OCI-LY3 (cell line): ENCODE measurements around the gene SLC3A2.

Experiments used
- H2AFZ ChIP-seq: fragments of 200-600, 300-600 bp; shearing (Covaris generic); 2 replicates; pipeline ENCODE4 v1.6.0; 2014; ENCODE audit warnings: antibody characterized with exemption, low read depth, low read length
- H3K27ac ChIP-seq: fragments of 200-600, 300-600 bp; sonication (generic); 2 replicates; pipeline ENCODE4 v1.5.1; 2014; ENCODE audit warnings: mild to moderate bottlenecking, low read length, moderate library complexity, mixed read lengths
- H3K27me3 ChIP-seq: fragments of 200-600, 300-600 bp; sonication (generic); 2 replicates; pipeline ENCODE4 v1.6.1; 2014; ENCODE audit warnings: low read depth, low read length, mixed read lengths
- H3K36me3 ChIP-seq: fragments of 200-600, 300-600 bp; sonication (generic); replicated peaks from 2 replicates; pipeline ENCODE3; 2014; ENCODE audit warnings: low read depth, low read length, mixed read lengths
- H3K4me1 ChIP-seq: fragments of 300-600, 200-600 bp; sonication (generic); 2 replicates; pipeline ENCODE4 v1.6.1; 2014; ENCODE audit warnings: low read length, mixed read lengths
- H3K4me2 ChIP-seq: fragments of 200-600, 300-600 bp; sonication (generic); 2 replicates; pipeline ENCODE4 v1.6.1; 2014; ENCODE audit warnings: low read length, mixed read lengths
- H3K4me3 ChIP-seq: fragments of 300-600, 200-600 bp; sonication (generic); 2 replicates; pipeline ENCODE4 v1.5.1; 2014; ENCODE audit warnings: antibody characterized with exemption, mild to moderate bottlenecking, low read length, moderate library complexity
- H3K79me2 ChIP-seq: fragments of 300-600, 200-600 bp; shearing (Covaris generic); 2 replicates; pipeline ENCODE4 v1.6.1; 2014; ENCODE audit warnings: mild to moderate bottlenecking, low read length, mixed read lengths
- H3K9ac ChIP-seq: fragments of 300-600, 200-600 bp; shearing (Covaris generic); 2 replicates; pipeline ENCODE4 v1.6.0; 2014; ENCODE audit warnings: mild to moderate bottlenecking, low read length, moderate library complexity
- H3K9me3 ChIP-seq: fragments of 200-600, 300-600 bp; shearing (Covaris generic); 2 replicates; pipeline ENCODE4 v1.6.1; 2014; ENCODE audit warnings: low read length, mixed read lengths; ENCODE audit not compliant: insufficient read depth
- H4K20me1 ChIP-seq: fragments of 200-600, 300-600 bp; sonication (generic); 2 replicates; pipeline ENCODE4 v1.6.1; 2016; ENCODE audit warnings: low read length, mixed read lengths; ENCODE audit not compliant: insufficient read depth
- EZH2phosphoT487 ChIP-seq: fragments of 200-600 bp; shearing (Covaris generic); IDR thresholded peaks from 2 replicates; pipeline ENCODE4 v1.6.1; 2018; ENCODE audit warnings: antibody characterized with exemption, mixed run types, low read depth
- TF ChIP-seq, protein P1 (sequence below): fragments of 200-600, 300-600 bp; sonication (generic); IDR thresholded peaks from 2 replicates; pipeline ENCODE4 v1.5.1; 2014; ENCODE audit warnings: antibody characterized with exemption, low read length, low read depth

SLC3A2 gene

DNA sequence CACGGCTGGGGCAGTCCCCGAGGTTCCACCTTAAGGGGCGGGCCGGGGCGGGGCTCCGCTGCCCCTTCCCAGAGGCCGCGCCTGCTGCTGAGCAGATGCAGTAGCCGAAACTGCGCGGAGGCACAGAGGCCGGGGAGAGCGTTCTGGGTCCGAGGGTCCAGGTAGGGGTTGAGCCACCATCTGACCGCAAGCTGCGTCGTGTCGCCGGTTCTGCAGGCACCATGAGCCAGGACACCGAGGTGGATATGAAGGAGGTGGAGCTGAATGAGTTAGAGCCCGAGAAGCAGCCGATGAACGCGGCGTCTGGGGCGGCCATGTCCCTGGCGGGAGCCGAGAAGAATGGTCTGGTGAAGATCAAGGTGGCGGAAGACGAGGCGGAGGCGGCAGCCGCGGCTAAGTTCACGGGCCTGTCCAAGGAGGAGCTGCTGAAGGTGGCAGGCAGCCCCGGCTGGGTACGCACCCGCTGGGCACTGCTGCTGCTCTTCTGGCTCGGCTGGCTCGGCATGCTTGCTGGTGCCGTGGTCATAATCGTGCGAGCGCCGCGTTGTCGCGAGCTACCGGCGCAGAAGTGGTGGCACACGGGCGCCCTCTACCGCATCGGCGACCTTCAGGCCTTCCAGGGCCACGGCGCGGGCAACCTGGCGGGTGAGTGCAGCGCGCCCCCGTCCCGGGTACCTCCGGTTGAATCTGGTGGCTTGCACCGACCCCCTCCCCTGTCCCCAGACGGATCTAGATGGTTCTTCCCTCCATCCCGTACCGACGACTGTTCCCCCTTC lies at the start of gene SLC3A2:
SLC3A2 (plus strand) TSS at position 94 of the 776 bp plus-strand sequence; CDS start at position 222, 128 bp downstream.
- H3K4me1 ChIP-seq = peaks cover 23% of the 10 kb centered on the region
- peaks cover 65% of the 10 kb centered on the region for H3K36me3 ChIP-seq
- no peak within 1 kb of the TSS for H2AFZ ChIP-seq

DNA sequence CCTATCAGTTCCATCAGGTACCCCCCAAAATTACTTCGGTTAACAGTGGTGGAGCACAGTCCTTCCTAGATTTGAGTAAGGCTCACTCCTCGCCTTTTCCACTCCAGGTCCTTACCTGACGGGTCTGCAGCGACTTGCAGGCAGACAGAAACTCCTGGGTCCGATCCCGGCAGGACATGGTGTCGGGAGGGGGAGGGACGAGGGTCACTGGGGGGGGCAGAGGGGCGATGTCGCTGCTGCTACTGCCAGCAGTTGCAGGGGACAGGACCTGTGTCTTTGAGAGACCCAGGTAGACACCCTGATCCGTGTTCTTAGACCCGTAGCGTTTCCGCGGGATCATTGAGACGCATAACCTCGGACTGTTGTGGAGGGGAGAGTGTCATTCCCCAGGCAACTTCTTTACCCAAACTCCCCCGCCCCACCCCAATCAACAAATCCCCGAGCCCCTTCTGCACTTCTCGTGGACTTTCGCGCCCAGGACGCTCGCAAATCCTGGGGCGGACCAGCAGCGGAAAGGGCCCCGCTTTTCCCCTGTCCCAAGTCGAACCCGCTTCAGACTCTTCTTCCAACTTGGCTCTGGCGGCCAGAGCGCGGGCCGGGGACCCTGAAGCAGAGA lies 49.7 kb upstream of the SLC3A2 start:
- Histone ChIP-seq H4K20me1 (no peaks in the 10 kb centered on the region), H3K27me3 (no peaks in the 10 kb centered on the region), H3K36me3 (peaks cover 30% of the 10 kb centered on the region), H2AFZ (peak overlapping the region; percentile 22; the same call in 1 of the 2 replicates), H3K4me3 (peak overlapping the region; percentile 88), H3K9me3 (no peaks in the 10 kb centered on the region), H3K9ac (peak overlapping the region; percentile 82), H3K27ac (peak overlapping the region; percentile 82), H3K4me2 (peak overlapping the region; percentile 99), H3K79me2 (peaks cover 49% of the 10 kb centered on the region), H3K4me1 (peaks cover 14% of the 10 kb centered on the region)
- no peak for TF ChIP-seq EZH2phosphoT487
- TF ChIP-seq, protein P1, sequence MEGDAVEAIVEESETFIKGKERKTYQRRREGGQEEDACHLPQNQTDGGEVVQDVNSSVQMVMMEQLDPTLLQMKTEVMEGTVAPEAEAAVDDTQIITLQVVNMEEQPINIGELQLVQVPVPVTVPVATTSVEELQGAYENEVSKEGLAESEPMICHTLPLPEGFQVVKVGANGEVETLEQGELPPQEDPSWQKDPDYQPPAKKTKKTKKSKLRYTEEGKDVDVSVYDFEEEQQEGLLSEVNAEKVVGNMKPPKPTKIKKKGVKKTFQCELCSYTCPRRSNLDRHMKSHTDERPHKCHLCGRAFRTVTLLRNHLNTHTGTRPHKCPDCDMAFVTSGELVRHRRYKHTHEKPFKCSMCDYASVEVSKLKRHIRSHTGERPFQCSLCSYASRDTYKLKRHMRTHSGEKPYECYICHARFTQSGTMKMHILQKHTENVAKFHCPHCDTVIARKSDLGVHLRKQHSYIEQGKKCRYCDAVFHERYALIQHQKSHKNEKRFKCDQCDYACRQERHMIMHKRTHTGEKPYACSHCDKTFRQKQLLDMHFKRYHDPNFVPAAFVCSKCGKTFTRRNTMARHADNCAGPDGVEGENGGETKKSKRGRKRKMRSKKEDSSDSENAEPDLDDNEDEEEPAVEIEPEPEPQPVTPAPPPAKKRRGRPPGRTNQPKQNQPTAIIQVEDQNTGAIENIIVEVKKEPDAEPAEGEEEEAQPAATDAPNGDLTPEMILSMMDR = no peak

More for the DNA sequence above, at the start of gene SLC3A2:
- Histone ChIP-seq H3K79me2 (peaks cover 92% of the 10 kb centered on the region), H3K4me2 (peak within 1 kb of the TSS; percentile 85), H3K4me3 (peak within 1 kb of the TSS; percentile 87), H3K9ac (peak within 1 kb of the TSS; percentile 95), H3K27me3 (no peaks in the 10 kb centered on the region), H4K20me1 (peaks cover 32% of the 10 kb centered on the region), H3K27ac (peak within 1 kb of the TSS; percentile 92), H3K9me3 (no peaks in the 10 kb centered on the region)
- no peak for TF ChIP-seq EZH2phosphoT487
- TF ChIP-seq, protein P1 = peak; percentile 72

GRCh38 chr11:62831520-62832335 lies 49.0 kb upstream of the SLC3A2 start, which contains the start of gene STX5:
TSS of gene STX5 (minus strand) at chr11:62832051. CDS start at chr11:62831243, 808 bp downstream.
- H3K4me1 ChIP-seq = peaks cover 14% of the 10 kb centered on the region
- peaks cover 35% of the 10 kb centered on the region for H3K36me3 ChIP-seq
- H3K27ac ChIP-seq = peak within 1 kb of the TSS; percentile 82
- no peaks in the 10 kb centered on the region for H4K20me1 ChIP-seq
- peak within 1 kb of the TSS; percentile 88 for H3K4me3 ChIP-seq
- H3K27me3 ChIP-seq = no peaks in the 10 kb centered on the region
- TF ChIP-seq EZH2phosphoT487 = no peak
- H3K9me3 ChIP-seq = no peaks in the 10 kb centered on the region
- H3K9ac ChIP-seq = peak within 1 kb of the TSS; percentile 82
- peak within 1 kb of the TSS; percentile 99 for H3K4me2 ChIP-seq
- peaks cover 56% of the 10 kb centered on the region for H3K79me2 ChIP-seq
- peak within 1 kb of the TSS; percentile 22; the same call in 1 of the 2 replicates for H2AFZ ChIP-seq

DNA sequence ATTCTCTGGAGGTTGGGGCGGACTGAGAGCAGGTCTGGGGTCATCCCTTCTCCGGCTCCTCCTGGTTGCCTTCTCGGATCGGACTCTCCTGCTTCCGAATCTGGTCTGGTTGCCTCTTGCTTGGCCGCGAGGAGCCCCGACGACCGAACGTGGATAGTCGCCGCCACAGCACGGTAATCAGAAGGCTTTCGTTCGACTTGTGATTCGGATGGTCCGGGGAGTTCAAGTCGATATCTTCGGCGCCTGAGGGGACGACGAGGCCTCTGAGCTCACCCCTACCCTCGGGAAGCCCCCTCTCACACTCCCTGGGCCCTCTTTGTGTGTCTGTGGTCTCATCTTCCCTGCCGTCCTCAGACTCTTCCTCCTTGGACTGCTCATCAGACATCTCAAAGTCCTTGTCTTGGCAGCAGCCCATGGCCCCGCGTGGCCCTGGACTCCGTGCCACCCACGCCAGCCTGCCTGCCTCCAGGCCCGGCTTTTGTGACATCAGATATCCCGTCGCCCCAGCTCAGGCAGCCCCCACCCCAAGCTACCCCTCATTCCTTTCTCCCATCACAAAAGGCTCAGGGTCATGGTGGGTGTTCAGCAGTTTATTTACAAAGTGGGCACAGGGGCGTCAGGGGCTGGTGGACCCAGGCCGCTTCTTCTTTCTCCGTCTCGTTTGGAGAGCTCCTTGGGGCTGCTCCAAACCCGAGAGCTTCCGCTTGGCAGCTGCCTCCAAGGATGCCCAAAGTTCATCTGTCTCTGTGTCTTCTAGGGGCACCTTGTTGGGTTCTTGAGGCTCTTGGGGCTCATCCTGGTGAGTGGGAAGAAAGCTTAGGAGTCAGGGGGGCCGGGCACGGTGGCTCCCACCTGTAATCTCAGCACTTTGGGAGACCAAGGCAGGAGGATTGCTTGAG lies 48.1 kb upstream of the SLC3A2 start, which contains the start of gene TEX54:
TEX54 (minus strand) TSS at position 506 of the 899 bp plus-strand sequence.
- H2AFZ ChIP-seq = no peak within 1 kb of the TSS; the same call in 1 of the 2 replicates
- peak within 1 kb of the TSS; percentile 86 for H3K4me2 ChIP-seq
- TF ChIP-seq EZH2phosphoT487 = no peak
- TF ChIP-seq, protein P1 = no peak
- H3K9ac ChIP-seq = peak within 1 kb of the TSS; percentile 82
- H3K9me3 ChIP-seq = no peaks in the 10 kb centered on the region
- H3K27me3 ChIP-seq = no peaks in the 10 kb centered on the region
- peak within 1 kb of the TSS; percentile 88 for H3K4me3 ChIP-seq
- peaks cover 63% of the 10 kb centered on the region for H3K79me2 ChIP-seq
- H4K20me1 ChIP-seq = no peaks in the 10 kb centered on the region
- H3K27ac ChIP-seq = peak within 1 kb of the TSS; percentile 82
- H3K36me3 ChIP-seq = peaks cover 31% of the 10 kb centered on the region
- peaks cover 16% of the 10 kb centered on the region for H3K4me1 ChIP-seq
